Activated naive CD4-positive, alpha-beta T cell (primary cell): ENCODE data around the gene ADH1C.
"Not testable (repeated sequence)": the region's sequence is repeated elsewhere in the genome, so short reads cannot be mapped to it uniquely, and the experiment has no call there.

Experiments used
- DNase-seq, 4 experiments: peaks; one replicate each; lab custom pipeline; 2025; lab: John Stamatoyannopoulos, UW

The ADH1C gene

DNA sequence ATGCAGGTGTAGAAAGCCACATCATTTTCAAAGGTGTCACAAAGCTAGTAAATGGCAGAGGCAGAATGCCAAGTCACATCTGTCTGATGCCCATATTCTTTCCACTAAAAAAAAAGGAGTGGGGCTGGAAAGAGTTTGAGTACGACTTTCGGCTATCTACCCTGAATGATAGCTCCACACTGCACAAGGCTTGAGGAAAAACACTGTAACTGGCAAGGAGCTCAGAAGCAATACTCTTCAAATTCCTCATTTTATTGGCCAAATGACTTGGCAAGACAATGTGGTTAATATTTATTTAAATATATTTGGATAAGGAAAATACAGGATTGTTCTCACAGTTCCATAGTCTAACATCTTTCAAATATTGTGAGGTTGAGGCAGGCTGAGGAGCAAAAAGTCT lies 5.4 kb upstream of the ADH1C start:
- DNase-seq, result no peak

DNA sequence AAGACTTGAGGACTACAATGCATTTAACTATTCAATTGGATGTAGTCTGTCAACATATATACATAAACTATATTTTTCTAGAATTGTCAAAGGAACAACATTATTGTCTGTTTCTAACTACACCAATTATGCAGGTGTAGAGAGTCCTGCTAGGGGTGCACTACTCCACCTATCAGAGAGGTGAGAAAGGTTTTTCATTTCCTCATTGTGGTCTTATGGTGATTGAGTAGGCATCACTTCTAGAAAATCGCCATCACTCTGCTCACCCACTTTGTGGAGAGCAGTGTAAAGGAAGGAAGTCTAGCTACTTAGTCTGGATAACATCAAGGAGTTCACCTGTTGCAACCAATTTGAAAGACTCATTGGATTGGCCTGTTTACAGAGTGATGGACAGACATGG lies 4.4 kb upstream of the ADH1C start:
- DNase-seq, result no peak

DNA sequence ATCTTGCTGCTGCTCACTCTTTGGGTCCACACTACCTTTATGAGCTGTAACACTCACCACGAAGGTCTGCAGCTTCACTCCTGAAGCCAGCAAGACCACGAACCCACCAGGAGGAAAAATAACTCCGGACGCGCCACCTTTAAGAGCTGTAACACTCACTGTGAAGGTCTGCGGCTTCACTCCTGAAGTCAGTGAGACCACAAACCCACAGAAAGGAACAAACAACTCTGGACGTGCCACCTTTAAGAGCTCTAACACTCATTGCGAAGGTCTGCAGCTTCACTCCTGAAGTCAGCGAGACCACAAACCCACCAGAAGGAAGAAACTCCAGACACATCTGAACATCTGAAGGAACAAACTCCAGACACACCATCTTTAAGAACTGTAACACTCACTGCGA lies 3.6 kb upstream of the ADH1C start:
- not testable (repeated sequence) for DNase-seq

DNA sequence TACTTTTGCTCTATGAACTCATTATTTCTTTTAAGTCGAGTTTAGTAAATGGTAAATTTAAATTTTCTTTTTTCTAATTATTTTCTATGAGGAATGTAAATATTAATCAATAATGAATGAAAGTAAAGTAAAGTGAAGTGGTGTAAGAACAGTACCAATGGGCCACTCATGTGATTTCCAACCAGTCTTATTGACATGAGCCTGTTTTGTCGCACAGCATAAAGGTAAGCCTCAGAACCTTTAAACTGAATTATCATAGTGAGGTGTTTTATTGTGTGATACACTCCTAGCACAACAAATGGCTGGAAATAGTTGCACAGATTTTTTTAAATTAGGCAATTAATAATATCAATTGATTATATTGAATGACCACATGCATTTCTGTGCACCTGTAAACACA lies 1.1 kb downstream of the ADH1C start:
- no peak for DNase-seq

DNA sequence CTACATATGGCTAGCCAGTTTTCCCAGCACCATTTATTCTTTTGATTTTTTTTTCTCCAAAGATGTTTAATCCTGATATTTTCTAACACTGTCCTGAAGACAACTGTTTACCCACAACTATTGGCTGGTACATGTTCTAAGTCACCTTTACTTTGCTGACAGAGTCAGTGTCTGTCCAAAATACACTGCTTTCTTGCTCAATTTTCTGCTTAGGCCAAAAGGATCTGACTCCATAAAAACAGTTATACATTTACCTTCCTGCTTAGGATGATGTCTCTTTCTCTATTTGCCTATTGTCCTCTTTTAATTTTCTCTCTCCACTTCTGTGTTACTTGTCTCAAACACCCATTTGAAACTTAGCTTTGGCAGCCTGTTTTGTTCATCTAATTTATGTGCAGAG lies 3.2 kb downstream of the ADH1C start:
- DNase-seq, result no peak

DNA sequence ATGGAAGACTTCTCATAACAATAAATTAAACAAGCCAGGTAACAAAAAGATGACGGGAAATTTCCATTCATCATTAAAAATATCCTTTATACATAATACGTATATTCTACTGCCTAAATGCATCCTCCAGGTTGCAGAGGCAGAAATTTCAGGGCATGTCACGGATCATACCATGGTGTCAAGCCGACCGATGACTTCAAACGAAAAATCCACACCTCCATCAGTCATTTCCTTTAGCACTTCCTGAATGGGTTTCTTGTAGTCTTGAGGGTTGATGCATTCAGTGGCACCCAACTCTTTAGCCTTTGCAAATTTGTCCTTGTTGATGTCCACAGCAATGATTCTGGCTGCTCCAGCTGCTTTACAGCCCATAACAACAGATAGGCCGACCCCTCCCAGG lies 9.9 kb downstream of the ADH1C start:
- not testable (repeated sequence) for DNase-seq

DNA sequence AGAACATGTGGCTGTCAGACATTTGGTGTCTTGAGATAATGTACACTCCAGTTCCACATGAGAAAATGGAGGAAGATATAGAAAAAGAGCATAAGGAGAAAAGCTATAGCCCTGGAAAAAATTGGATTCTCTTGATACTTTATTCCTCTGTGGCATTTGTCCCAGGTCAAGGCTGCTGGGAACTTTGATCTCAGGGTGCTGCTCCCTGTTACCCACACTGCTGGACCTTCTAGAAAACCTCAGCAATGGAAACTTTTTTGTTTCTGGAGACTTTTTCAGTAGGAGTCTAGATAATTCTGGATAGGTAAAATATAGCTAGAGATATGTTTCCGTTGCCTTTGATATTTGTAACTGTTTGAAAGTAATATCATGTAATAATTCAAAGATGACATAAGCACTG lies 11.1 kb downstream of the ADH1C start:
- no peak for DNase-seq

DNA sequence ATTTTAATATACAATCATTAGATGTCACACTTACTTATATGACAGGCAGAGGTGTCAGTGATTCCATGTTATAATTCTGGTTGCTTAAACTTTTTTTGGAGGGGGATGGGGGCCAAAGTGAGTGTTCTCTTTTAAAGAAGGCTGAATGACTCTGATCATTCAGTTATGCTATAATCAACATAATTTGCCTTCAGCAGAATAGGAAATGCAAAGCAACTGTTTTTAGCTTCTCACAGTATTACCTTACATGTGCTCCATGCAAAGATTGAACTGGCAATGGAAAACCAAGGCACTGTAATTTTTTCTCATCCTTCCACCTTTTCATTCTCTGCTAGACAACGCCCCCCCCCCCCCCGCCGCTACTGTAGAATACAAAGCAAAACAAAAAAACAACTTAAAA lies 13.4 kb downstream of the ADH1C start:
- DNase-seq, result no peak

DNA sequence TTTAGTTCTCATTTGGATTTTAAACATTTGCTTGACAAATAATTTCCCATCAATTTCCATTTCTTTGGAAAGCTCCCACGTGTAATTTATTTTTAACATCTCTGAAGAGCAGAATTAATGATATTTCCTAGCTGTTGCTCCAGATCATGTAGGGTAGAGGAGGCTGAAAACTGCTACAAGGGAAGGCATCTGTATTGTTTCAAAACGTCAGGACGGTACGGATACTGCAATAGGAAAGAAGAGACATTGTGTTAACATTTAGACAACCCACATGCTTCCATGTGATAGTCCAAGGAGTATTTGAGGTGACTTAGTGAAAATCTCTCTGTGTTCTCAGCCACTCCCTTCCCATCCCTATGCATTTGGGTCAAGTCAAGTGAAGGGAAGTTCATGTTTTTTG lies 16.0 kb downstream of the ADH1C start:
- no peak for DNase-seq

DNA sequence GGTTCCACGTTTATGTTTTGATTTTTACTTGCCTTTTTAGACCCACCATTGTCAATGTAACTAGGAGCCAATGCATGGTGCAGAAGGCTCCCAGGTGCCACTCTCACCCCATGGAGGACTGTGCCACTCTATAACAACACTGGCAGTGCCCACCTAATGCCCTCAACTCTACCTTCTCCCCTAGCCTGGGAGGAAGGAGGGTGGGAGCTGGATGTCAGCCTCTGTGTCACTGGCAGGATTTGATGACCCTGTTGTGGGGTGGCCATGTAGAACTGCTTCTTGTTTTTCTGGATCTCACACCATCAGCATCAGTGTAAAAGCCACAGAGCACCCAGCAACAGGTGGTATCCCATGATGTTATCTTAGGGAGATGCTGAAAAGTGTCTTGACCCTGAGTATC lies 17.7 kb downstream of the ADH1C start:
- DNase-seq, result no peak

DNA sequence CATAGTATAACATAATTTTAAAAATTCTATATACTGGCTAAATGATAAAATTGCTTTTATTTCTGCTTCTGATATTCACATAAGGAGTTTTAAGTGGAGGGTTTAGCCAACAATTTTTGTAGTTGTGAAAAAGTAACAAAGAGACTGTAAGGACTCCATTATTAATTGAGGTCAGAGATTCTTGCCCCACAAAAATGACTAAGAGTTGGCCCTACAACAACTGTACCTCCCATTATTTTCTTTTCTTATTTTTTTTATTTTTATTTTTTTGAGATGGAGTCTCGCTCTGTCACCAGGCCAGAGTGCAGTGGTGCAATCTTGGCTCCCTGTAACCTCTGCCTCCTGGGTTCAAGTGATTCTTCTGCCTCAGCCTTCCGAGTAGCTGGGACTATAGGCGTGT lies 21.9 kb downstream of the ADH1C start:
- no peak for DNase-seq

DNA sequence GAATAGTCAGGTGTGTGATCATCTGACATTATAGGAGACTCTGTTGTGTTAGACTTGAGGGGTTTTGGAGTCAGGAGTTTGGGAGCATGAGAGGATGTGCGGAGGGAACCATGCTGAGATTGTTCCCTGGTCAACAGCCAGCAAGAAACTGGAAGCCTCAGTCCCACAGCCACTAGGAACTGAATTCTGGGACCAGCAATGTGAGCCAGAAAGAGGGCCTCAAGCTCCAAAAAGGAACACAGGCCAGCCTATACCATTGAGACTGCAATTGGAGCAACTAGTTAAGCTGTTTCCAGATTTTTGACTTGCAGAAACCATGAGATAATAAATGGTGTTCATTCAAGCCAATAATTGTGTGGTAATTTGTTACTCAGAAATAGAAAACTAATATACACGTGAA lies 22.7 kb downstream of the ADH1C start:
- no peak for DNase-seq

DNA sequence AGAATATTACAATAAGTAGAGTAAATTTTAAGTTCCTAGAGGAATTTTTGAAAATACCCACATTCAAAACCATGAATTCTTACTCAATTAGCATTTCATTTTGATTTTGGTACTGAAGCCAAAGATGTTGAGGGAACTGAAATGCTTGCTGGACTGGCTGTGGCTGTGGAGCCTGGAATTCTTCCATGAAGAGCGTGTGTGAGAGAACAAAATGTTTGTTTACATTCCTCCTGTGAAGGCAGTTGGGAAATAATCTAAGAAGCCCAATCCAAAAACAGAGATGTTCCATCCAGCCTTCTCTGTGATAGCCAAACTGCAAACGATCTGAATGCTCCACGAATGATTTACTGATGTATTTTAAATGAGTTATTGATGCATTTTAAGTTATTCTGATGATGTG lies 27.6 kb downstream of the ADH1C start:
- no peak for DNase-seq

DNA sequence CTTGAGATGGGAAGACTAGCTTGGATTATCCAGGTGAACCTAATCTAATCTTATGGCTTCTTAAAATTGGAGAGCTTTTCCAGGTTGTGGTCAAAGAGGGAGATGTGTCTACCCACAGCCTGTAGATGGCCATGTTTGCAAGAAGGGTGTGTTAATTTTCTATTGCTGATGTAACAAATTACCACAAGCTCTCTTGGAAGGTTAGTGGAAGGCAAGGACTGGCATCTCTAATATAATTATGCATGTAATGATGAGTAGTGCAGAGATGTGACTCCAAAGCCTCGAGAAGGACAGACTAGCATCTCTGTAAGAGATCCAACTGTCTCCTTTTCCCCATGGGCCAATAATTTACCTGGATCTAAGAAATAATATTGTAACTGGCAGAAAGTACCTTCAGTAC lies 28.2 kb downstream of the ADH1C start:
- no peak for DNase-seq

DNA sequence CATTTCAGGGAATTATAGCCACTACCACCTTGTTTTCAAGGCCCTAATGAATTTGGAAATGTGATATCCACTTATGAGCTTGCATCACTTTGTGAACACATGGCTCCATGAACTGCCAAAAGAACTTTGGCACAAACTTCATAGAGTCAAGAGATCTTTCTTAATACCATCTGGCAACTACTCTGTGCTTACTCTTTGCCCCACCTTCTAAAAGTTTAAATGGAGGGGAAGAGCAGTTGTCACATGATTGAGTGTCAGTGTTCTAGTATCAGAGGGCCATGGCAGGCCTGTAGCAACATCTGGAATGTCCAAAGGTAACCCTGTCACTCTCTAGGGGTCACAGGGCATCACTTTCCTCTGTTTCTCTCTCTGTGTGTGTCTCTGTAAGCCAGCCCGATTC lies 28.8 kb downstream of the ADH1C start:
- no peak for DNase-seq

DNA sequence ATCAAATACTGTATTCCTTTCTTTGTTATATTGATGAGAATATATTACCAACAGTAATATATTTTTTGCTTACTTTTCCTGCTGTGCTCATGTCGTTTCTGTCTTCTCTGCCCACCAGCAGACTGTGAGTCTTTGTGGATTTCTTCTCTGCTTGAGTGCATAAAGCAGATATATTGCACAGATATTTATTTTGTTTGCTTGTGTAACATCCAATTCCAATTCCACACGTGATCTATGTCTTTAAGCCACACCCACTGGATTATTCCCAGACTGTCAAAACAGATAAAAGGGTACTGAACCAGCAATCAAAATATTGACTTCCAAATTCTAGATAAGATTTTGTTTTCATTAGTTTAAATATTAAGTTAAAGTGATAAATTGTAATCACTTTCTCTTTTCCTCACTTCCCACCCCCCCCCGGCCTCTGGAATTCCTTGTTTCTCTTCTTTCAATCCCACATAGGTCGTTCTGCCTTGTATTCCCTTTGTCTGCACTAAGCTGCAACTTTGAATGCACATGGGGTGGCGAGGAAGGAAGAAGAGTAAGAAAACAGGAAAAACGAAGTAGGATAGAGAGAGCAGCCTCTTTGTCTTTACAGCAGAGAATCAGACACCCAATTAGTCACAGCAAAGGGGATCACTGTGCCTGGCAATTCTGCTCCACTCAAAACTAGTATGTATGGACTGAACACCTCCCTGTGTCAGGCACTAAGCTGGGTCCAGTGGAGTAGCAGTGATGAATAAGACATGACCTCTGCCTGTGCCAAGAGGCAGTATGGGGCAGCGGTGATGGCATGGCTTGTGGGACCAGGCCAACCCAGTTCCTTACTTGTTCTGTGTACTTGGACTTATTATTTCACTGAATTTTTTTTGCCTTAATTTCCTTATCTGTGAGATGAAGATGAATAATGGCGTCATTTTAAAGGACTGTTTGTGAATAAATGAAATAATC lies 31.0 kb downstream of the ADH1C start, which contains the start of gene ADH1B:
Gene ADH1B (minus strand): TSS at position 161 of the 951 bp plus-strand sequence. CDS start 70 bp downstream, at position 91.
- no peak for DNase-seq

DNA sequence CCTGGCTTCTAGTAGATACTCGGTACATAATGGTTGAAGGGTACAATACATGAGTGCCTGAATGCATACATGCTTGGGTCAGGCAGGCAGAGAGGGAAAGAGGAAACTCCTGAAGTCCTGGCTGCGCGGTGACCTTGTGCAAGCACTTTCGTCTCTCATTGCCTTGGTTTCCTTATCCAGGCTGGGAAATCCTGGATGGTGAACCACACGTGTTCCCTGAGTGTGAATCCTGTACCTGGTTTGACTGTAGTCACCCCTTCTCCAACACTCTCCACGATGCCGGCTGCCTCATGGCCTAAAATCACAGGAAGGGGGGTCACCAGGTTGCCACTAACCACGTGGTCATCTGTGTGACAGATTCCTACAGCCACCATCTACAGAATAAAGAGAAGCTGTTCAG lies 34.7 kb downstream of the ADH1C start:
- not testable (repeated sequence) for DNase-seq

DNA sequence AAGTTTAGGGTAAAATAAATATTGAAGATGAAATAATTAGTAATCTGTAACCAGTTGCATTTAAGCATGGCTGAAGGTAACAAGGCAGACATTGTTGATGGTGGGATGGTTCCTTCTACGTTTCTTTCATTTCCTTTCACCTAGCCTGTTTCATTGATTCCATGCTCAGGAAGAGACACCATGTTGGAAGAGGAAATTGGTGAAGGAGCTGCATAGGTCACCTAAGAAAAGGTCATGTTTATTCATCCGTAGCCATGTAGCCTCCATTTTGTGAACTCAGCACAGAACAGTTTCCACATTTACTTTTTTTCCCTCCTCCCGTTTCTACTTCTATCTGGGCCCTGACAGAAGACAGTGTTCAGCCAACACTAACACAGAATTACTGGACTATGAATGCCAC lies 35.2 kb downstream of the ADH1C start:
- DNase-seq, result no peak

DNA sequence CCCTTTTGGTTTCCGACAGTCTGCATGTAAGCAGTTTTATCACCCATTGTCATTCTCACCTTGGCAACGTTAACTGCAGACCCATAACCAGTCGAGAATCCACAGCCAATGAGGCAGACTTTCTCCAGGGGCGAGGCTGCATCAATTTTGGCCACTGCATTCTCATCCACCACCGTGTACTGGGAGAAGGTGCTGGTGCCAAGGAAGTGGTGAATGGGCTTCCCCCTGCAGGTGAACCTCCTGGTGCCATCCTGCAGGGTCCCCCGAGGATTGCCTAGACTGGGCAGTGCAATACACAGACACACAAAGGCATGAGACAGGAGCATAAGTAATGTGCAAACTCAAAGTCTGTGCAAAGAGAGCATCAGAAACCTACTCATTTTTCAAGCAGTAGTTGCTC lies 36.7 kb downstream of the ADH1C start:
- DNase-seq, result no peak

DNA sequence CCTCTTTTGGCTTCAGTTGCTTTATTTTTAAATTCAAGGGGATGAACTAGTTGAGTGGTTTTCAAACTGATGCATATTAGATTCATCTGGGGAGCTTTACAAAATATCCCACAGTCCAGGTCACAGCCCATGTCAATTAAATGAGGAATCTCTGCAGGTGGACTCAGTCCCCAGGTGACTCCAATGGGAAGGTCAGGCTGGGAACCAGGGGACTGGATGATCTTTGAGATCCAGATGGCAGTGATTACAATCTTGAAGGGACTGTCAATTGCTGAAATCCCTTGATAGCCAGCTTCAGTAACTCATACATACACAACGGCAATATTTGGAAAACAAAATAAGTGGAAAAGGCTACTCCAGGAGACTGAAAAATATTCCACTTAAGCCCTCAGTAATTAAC lies 38.3 kb downstream of the ADH1C start:
- DNase-seq, result no peak

DNA sequence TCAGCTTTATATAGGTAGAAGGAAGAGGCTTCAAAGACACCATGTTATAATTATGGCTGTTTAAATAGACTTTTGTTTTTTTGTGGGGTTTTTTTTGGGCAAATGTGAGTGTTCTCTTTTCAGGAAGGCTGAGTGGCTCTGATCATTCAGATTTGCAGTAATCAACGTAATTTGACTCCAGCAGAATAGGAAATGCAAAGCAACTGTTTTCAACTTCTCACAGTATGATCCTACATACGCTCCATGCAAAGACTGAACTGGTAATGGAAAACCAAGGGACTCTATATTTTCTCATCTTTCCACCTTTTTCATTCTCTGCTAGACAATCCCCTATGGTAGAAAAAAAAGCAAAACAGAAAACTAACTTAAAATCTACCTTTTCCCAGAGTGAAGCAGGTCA lies 42.2 kb downstream of the ADH1C start:
- no peak for DNase-seq

DNA sequence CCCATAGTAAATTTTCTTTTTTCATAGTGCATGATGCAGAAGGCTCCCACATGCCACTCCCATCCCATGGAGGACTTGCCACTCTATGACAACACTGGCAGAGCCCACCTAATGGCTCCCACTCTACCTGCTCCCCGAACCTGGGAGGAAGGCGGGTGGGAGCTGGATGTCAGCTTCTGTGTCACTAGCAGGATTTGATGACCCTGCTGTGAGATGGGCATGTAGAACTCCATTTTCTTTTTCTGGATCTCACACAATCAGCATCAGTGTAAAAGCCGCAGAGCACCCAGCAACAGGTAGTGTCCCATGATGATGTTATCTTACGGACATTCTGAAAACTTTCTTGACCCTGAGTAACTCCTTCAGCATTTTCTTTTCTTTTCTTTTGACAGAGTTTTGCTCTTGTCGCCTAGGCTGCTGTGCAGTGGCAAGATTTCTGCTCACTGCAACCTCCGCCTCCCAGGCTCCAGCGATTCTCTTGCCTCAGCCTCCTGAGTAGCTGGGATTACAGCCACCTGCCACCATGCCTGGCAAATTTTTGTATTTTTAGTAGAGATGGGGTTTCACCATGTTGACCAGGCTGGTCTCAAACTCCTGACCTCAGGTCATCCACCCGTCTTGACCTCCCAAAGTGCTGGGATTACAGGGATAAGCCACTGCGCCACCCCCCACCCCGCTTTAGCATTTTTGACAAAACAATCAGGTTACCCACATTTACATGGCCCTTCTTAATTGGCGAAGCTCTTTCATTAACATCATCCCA lies 46.7 kb downstream of the ADH1C start:
- DNase-seq, result no peak
